ENCODE measurements around the gene MTA2. TPM values are rescaled to one million over a fixed set of nuclear protein-coding genes. Genes with fewer than 3 reads are reported as not detected.
A peak's percentile ranks its signal among the peaks of the same experiment; 100 is the strongest.
"Not testable (repeated sequence)": the region's sequence is repeated elsewhere in the genome, so short reads cannot be mapped to it uniquely, and the experiment has no call there.

Gene MTA2
- total RNA-seq, 2 experiments from 2014 or later, result 159 to 179 TPM

GRCh38 chr11:62577046-62577714, 24.5 kb downstream of the MTA2 start:
- Mint-ChIP-seq H3K27me3 (no peaks in the 10 kb centered on the region), H3K36me3 (ENCODE audit: low read depth) (peaks cover 43% of the 10 kb centered on the region), H3K27ac (peak overlapping the region; percentile 52), H3K4me1 (peaks cover 16% of the 10 kb centered on the region), H3K9me3 (ENCODE audit: low read depth) (no peaks in the 10 kb centered on the region), H3K4me3 (no peak overlapping the region)
- POLR2A ChIA-PET, result no interaction called here
- intact Hi-C loops (cut with DNase I, micrococcal nuclease), result no loop called here
- DNase-seq, result no peak
- CTCF ChIA-PET, result no interaction called here
- ATAC-seq, result no peak

GRCh38 chr11:62575837-62576236, 25.8 kb downstream of the MTA2 start:
- ChIA-PET CTCF (interaction anchor here (0.9 to 4.7 kb wide), 2 partner anchors 33 to 125 kb away, joined by 3 to 24 read pairs; no protein-coding TSS in a partner anchor), POLR2A (interaction anchor here (0.5 kb wide), 1 partner anchor 14 kb away, joined by 3 read pairs; no protein-coding TSS in a partner anchor)
- peak overlapping the region; percentile 4 for H3K4me3 Mint-ChIP-seq
- H3K9me3 Mint-ChIP-seq (ENCODE audit: low read depth), result no peaks in the 10 kb centered on the region
- H3K27me3 Mint-ChIP-seq, result no peaks in the 10 kb centered on the region
- H3K36me3 Mint-ChIP-seq (ENCODE audit: low read depth), result peaks cover 50% of the 10 kb centered on the region
- intact Hi-C loops (cut with DNase I, micrococcal nuclease), result no loop called here
- H3K4me1 Mint-ChIP-seq, result peaks cover 30% of the 10 kb centered on the region
- H3K27ac Mint-ChIP-seq, result no peak overlapping the region
- ATAC-seq (no peak), DNase-seq (no peak)

- H3K27ac Mint-ChIP-seq, result peak overlapping the region; percentile 97
- peaks cover 53% of the 10 kb centered on the region for H3K36me3 Mint-ChIP-seq (ENCODE audit: low read depth)
- no peaks in the 10 kb centered on the region for H3K27me3 Mint-ChIP-seq
- H3K9me3 Mint-ChIP-seq (ENCODE audit: low read depth), result no peaks in the 10 kb centered on the region
- intact Hi-C loops (cut with DNase I, micrococcal nuclease), result no loop called here
- ChIA-PET POLR2A (interaction anchor here (0.8 to 1.9 kb wide), 2 partner anchors 17 to 150 kb away, joined by 3 to 59 read pairs; partner anchors contain the start of gene TUT1), CTCF (interaction anchor here (0.9 to 4.7 kb wide), 4 partner anchors 13 to 126 kb away, joined by 3 to 24 read pairs (median 6); partner anchors contain the start of genes C11orf98 and CSKMT)
- ATAC-seq (no peak), DNase-seq (peak; percentile 17)
- H3K4me1 Mint-ChIP-seq, result peaks cover 35% of the 10 kb centered on the region
- peak overlapping the region; percentile 93 for H3K4me3 Mint-ChIP-seq
Observed at GRCh38 chr11:62575156-62575555, 26.5 kb downstream of the MTA2 start.

- intact Hi-C loops (cut with DNase I, micrococcal nuclease), result loop anchor here (1.0 to 5.0 kb wide), 8 partner anchors 17 to 452 kb away; partner anchors contain the start of genes TUT1 (in 2 of the 2), C11orf98 (in 1 of the 2), CSKMT (in 1 of the 2) and EML3 (in 1 of the 2)
- peak; percentile 9 for ATAC-seq
- ChIA-PET CTCF (interaction anchor here (0.6 to 4.7 kb wide), 17 partner anchors 8 to 682 kb away, joined by 3 to 24 read pairs (median 4); partner anchors contain the start of genes C11orf98, CSKMT, SLC3A2 and TUT1), POLR2A (interaction anchor here (0.6 to 2.5 kb wide), 26 partner anchors 9 to 307 kb away, joined by 3 to 59 read pairs (median 4); partner anchors contain the start of genes C11orf98, CSKMT, GANAB and HNRNPUL2)
- Mint-ChIP-seq H3K9me3 (ENCODE audit: low read depth) (no peaks in the 10 kb centered on the region), H3K27me3 (no peaks in the 10 kb centered on the region), H3K4me1 (peaks cover 41% of the 10 kb centered on the region), H3K36me3 (ENCODE audit: low read depth) (peaks cover 60% of the 10 kb centered on the region), H3K27ac (peak overlapping the region; percentile 97), H3K4me3 (peak overlapping the region; percentile 93)
- DNase-seq, result no peak
Observed at GRCh38 chr11:62574363-62575071, 27.1 kb downstream of the MTA2 start.

GRCh38 chr11:62573592-62574362, 27.9 kb downstream of the MTA2 start, which contains the start of gene EEF1G:
Gene EEF1G, minus strand, starts transcription at chr11:62573891. Its CDS starts 49 bp downstream, at chr11:62573842.
- POLR2A ChIA-PET, result interaction anchor here (0.6 to 2.5 kb wide), 27 partner anchors 9 to 308 kb away, joined by 3 to 59 read pairs (median 4); partner anchors contain the start of genes C11orf98, CSKMT, GANAB and HNRNPUL2
- intact Hi-C loops (cut with DNase I, micrococcal nuclease), result loop anchor here (1.0 to 5.0 kb wide), 12 partner anchors 17 to 451 kb away; partner anchors contain the start of genes TUT1 (in 2 of the 2), C11orf98 (in 1 of the 2), CSKMT (in 1 of the 2) and EML3 (in 1 of the 2)
- Mint-ChIP-seq H3K4me1 (peaks cover 43% of the 10 kb centered on the region), H3K36me3 (ENCODE audit: low read depth) (peaks cover 65% of the 10 kb centered on the region), H3K4me3 (peak within 1 kb of the TSS; percentile 93), H3K9me3 (ENCODE audit: low read depth) (no peaks in the 10 kb centered on the region), H3K27ac (peak within 1 kb of the TSS; percentile 97), H3K27me3 (no peaks in the 10 kb centered on the region)
- CTCF ChIA-PET, result interaction anchor here (0.6 to 4.7 kb wide), 17 partner anchors 8 to 307 kb away, joined by 3 to 24 read pairs (median 4); partner anchors contain the start of genes C11orf98, CSKMT, SLC3A2 and TUT1
- ATAC-seq, result peak; percentile 97
- peak; percentile 99 for DNase-seq

- intact Hi-C loops (cut with DNase I, micrococcal nuclease), result loop anchor here (1.0 to 5.0 kb wide), 5 partner anchors 16 to 451 kb away; partner anchors contain the start of genes GANAB (in 1 of the 2) and INCENP (in 1 of the 2)
- H3K27me3 Mint-ChIP-seq, result no peaks in the 10 kb centered on the region
- ChIA-PET CTCF (interaction anchor here (0.6 to 4.7 kb wide), 16 partner anchors 8 to 308 kb away, joined by 3 to 24 read pairs (median 4); partner anchors contain the start of genes BSCL2, SLC3A2 and TUT1), POLR2A (interaction anchor here (0.6 to 2.5 kb wide), 24 partner anchors 10 to 308 kb away, joined by 3 to 59 read pairs (median 4); partner anchors contain the start of genes C11orf98, CSKMT, GANAB and HNRNPUL2)
- ATAC-seq, result no peak
- DNase-seq, result peak; percentile 48
- peak overlapping the region; percentile 93 for H3K4me3 Mint-ChIP-seq
- H3K9me3 Mint-ChIP-seq (ENCODE audit: low read depth), result no peaks in the 10 kb centered on the region
- H3K4me1 Mint-ChIP-seq, result peaks cover 48% of the 10 kb centered on the region
- peak overlapping the region; percentile 97 for H3K27ac Mint-ChIP-seq
- H3K36me3 Mint-ChIP-seq (ENCODE audit: low read depth), result peaks cover 68% of the 10 kb centered on the region
Observed at GRCh38 chr11:62573006-62573591, 28.6 kb downstream of the MTA2 start.

- POLR2A ChIA-PET, result interaction anchor here (0.7 to 2.5 kb wide), 4 partner anchors 15 to 284 kb away, joined by 3 to 16 read pairs (median 4); partner anchors contain the start of genes C11orf98 and CSKMT
- ATAC-seq (no peak), DNase-seq (no peak)
- Mint-ChIP-seq H3K4me3 (peak overlapping the region; percentile 93), H3K36me3 (ENCODE audit: low read depth) (peaks cover 69% of the 10 kb centered on the region), H3K27ac (peak overlapping the region; percentile 97), H3K9me3 (ENCODE audit: low read depth) (no peaks in the 10 kb centered on the region), H3K4me1 (peaks cover 50% of the 10 kb centered on the region), H3K27me3 (no peaks in the 10 kb centered on the region)
- CTCF ChIA-PET, result interaction anchor here (0.7 to 4.7 kb wide), 6 partner anchors 15 to 178 kb away, joined by 3 to 24 read pairs (median 4); partner anchors contain the start of genes BSCL2 and TUT1
- intact Hi-C loops (cut with DNase I, micrococcal nuclease), result loop anchor here (2.0 to 5.0 kb wide), 2 partner anchors 16 to 450 kb away; partner anchors contain the start of gene INCENP (in 1 of the 2)
Observed at GRCh38 chr11:62572431-62572830, 29.2 kb downstream of the MTA2 start.

- intact Hi-C loops (cut with DNase I, micrococcal nuclease), result loop anchor here in 1 of 2 experiments (5.0 kb wide), 1 partner anchor 449 kb away; the partner anchor contains the start of gene INCENP
- DNase-seq; H3K9me3 Mint-ChIP-seq (ENCODE audit: low read depth); ATAC-seq; POLR2A ChIA-PET; H3K27me3 Mint-ChIP-seq: not testable (repeated sequence)
- CTCF ChIA-PET, result interaction anchor here (0.6 to 4.7 kb wide), 2 partner anchors 29 to 40 kb away, joined by 3 to 24 read pairs; no protein-coding TSS in a partner anchor
- H3K27ac Mint-ChIP-seq, result peak overlapping the region; percentile 97
- peaks cover 72% of the 10 kb centered on the region for H3K36me3 Mint-ChIP-seq (ENCODE audit: low read depth)
- peak overlapping the region; percentile 93 for H3K4me3 Mint-ChIP-seq
- H3K4me1 Mint-ChIP-seq, result peaks cover 60% of the 10 kb centered on the region
Observed at GRCh38 chr11:62571493-62571892, 30.2 kb downstream of the MTA2 start.

GRCh38 chr11:62570903-62571302, 30.8 kb downstream of the MTA2 start:
- intact Hi-C loops (cut with DNase I, micrococcal nuclease), result loop anchor here in 1 of 2 experiments (5.0 kb wide), 1 partner anchor 449 kb away; the partner anchor contains the start of gene INCENP
- ATAC-seq; H3K9me3 Mint-ChIP-seq (ENCODE audit: low read depth); H3K27me3 Mint-ChIP-seq; DNase-seq: not testable (repeated sequence)
- Mint-ChIP-seq H3K4me3 (peak overlapping the region; percentile 93), H3K36me3 (ENCODE audit: low read depth) (peaks cover 78% of the 10 kb centered on the region), H3K4me1 (peaks cover 65% of the 10 kb centered on the region), H3K27ac (peak overlapping the region; percentile 97)
- ChIA-PET CTCF (interaction anchor here (1.2 to 4.7 kb wide), 4 partner anchors 20 to 146 kb away, joined by 4 to 24 read pairs (median 8); partner anchors contain the start of genes EML3, ROM1 and TUT1), POLR2A (interaction anchor here (0.6 kb wide), 1 partner anchor 1637 kb away, joined by 8 read pairs; no protein-coding TSS in a partner anchor)

Measured in activated CD4-positive, alpha-beta T cell treated with anti-CD3 and anti-CD28 coated beads for 36 hours (primary cell).